HCT116 (cell line): Measurements from ENCODE around the gene MRPL21. TPM values are rescaled to one million over a fixed set of nuclear protein-coding genes. Genes with fewer than 3 reads are reported as not detected.

Experiments
- ATAC-seq: fragments of 200-7000 bp; cut with Tn5 transposase; 2 replicates; pipeline ENCODE4 v1.9.1; 2020; ENCODE audit warnings: mild to moderate bottlenecking, moderate library complexity
- BruUV-seq: library from RNA; stranded (reverse); fragments of 400-500 nt; replicated peaks from 2 replicates; lab custom pipeline; 2021; lab: Mats Ljungman, UMichigan
- CTCF ChIA-PET: fragments of 300-600 bp; sonication (Branson Sonifier 250); formaldehyde crosslinking; loops from one replicate; lab custom pipeline; 2021; ENCODE audit warnings: antibody characterized with exemption; lab: Charles Lee
- POLR2A ChIA-PET: fragments of 300-600, 350-600 bp; sonication (Branson Sonifier 250); formaldehyde crosslinking; loops from one replicate; lab custom pipeline; 2021; ENCODE audit warnings: antibody characterized with exemption; lab: Charles Lee
- RAD21 ChIA-PET, 2 experiments: fragments of 300-600 bp; sonication (Branson Sonifier 250); formaldehyde crosslinking; loops; one replicate each; lab custom pipeline; 2023; ENCODE audit warnings: low total read pairs in 2 of 2; ENCODE audit not compliant: uncharacterized antibody in 2 of 2, unreplicated experiment in 2 of 2, low non-redundant PET in 1 of 2; lab: Charles Lee
- DNase-seq: peaks from one replicate; pipeline ENCODE4 v3.0.0-alpha.2; 2010; ENCODE audit warnings: low read depth, low spot score
- H2AFZ ChIP-seq: fragments of 200-600 bp; shearing (Covaris generic), sonication (generic); 2 replicates; pipeline ENCODE4 v1.6.1; 2017; ENCODE audit warnings: low read depth, mixed run types, mixed read lengths, antibody characterized with exemption, low read length; ENCODE audit not compliant: poor library complexity, severe bottlenecking
- H3K27ac ChIP-seq: 2 replicates; pipeline ENCODE4 v1.5.1; 2012; ENCODE audit warnings: low read depth, low read length
- H3K27me3 ChIP-seq: fragments of 200-600 bp; sonication (generic); 2 replicates; pipeline ENCODE4 v1.6.1; 2016; ENCODE audit warnings: mixed run types, low read length, mixed read lengths; ENCODE audit not compliant: insufficient read depth
- H3K36me3 ChIP-seq, 2 experiments: fragments of 200-500 bp in 1 of 2; fragments of 200-600 bp in 1 of 2; sonication (Bioruptor generic) in 1 of 2; sonication (generic) in 1 of 2; 2 replicates each; pipeline versions ENCODE4 v1.5.1 to v1.6.1; 2014 to 2016; ENCODE audit warnings: low read length in 2 of 2, inconsistent platforms in 1 of 2, mixed read lengths in 1 of 2, mixed run types in 1 of 2; ENCODE audit not compliant: insufficient read depth in 2 of 2, control insufficient read depth in 1 of 2
- H3K4me1 ChIP-seq, 2 experiments: fragments of 200-600 bp in 1 of 2; sonication (generic) in 1 of 2; 2 replicates each; pipeline versions ENCODE4 v1.5.1 to v1.6.1; 2012 to 2017; ENCODE audit warnings: low read length in 2 of 2, inconsistent platforms in 1 of 2, mild to moderate bottlenecking in 1 of 2, mixed read lengths in 1 of 2, mixed run types in 1 of 2, moderate library complexity in 1 of 2; ENCODE audit not compliant: insufficient read depth in 2 of 2, control insufficient read depth in 1 of 2
- H3K4me2 ChIP-seq: fragments of 200-600 bp; sonication (generic); 2 replicates; pipeline ENCODE4 v1.6.1; 2017; ENCODE audit warnings: mixed run types, low read length, mixed read lengths
- H3K4me3 ChIP-seq, 2 experiments: fragments of 200-600 bp in 1 of 2; sonication (generic) in 1 of 2; replicated peaks in 1 of 2; 2 replicates each; pipeline ENCODE4 v1.5.1; 2011 to 2016; ENCODE audit warnings: low read length in 2 of 2, control low read depth in 1 of 2, low read depth in 1 of 2, mild to moderate bottlenecking in 1 of 2, mixed read lengths in 1 of 2, mixed run types in 1 of 2
- H3K79me2 ChIP-seq: fragments of 200-600 bp; sonication (generic); 2 replicates; pipeline ENCODE4 v1.6.1; 2017; ENCODE audit warnings: mild to moderate bottlenecking, mixed run types, low read length, moderate library complexity, mixed read lengths; ENCODE audit not compliant: insufficient read depth
- H3K9ac ChIP-seq: fragments of 200-600 bp; sonication (generic); 2 replicates; pipeline ENCODE4 v1.6.1; 2016; ENCODE audit warnings: low read length, mixed read lengths
- H3K9me2 ChIP-seq: fragments of 200-600 bp; sonication (generic), shearing (Covaris generic); 2 replicates; pipeline ENCODE4 v1.6.1; 2017; ENCODE audit warnings: mixed run types, mild to moderate bottlenecking, moderate library complexity; ENCODE audit not compliant: insufficient read depth
- H3K9me3 ChIP-seq, 2 experiments: fragments of 200-500 bp in 1 of 2; fragments of 200-600 bp in 1 of 2; sonication (Bioruptor generic) in 1 of 2; sonication (generic) in 1 of 2; 2 replicates each; pipeline ENCODE4 v1.6.1; 2014 to 2017; ENCODE audit warnings: low read length in 2 of 2, mixed read lengths in 2 of 2, inconsistent platforms in 1 of 2, low read depth in 1 of 2, mild to moderate bottlenecking in 1 of 2, mixed run types in 1 of 2, moderate library complexity in 1 of 2; ENCODE audit not compliant: control insufficient read depth in 1 of 2, insufficient read depth in 1 of 2
- H4K20me1 ChIP-seq: fragments of 200-600 bp; sonication (generic), shearing (Covaris generic); 2 replicates; pipeline ENCODE4 v1.6.1; 2017; ENCODE audit warnings: mixed run types, mild to moderate bottlenecking, moderate library complexity; ENCODE audit not compliant: insufficient read depth
- CBX3 ChIP-seq: IDR thresholded peaks from 2 replicates; pipeline ENCODE4 v1.6.1; 2012; ENCODE audit warnings: low read depth
- CEBPB ChIP-seq: IDR thresholded peaks from 2 replicates; pipeline ENCODE4 v1.6.1; 2012; ENCODE audit warnings: low read depth
- ELF1 ChIP-seq: IDR thresholded peaks from 2 replicates; pipeline ENCODE4 v1.6.1; 2012; ENCODE audit warnings: low read depth, borderline replicate concordance
- EZH2 ChIP-seq: fragments of 200-600 bp; sonication (generic); IDR thresholded peaks from 2 replicates; pipeline ENCODE4 v1.6.1; 2017; ENCODE audit warnings: antibody characterized with exemption, mixed run types
- EZH2phosphoT487 ChIP-seq: fragments of 200-600 bp; IDR thresholded peaks from 2 replicates; pipeline ENCODE4 v1.6.1; 2018; ENCODE audit warnings: antibody characterized with exemption, borderline replicate concordance
- FOSL1 ChIP-seq: IDR thresholded peaks from 2 replicates; pipeline ENCODE4 v1.6.1; 2012; ENCODE audit warnings: low read depth
- JUND ChIP-seq: IDR thresholded peaks from 2 replicates; pipeline ENCODE4 v1.6.1; 2012
- POLR2A ChIP-seq: IDR thresholded peaks from 2 replicates; pipeline ENCODE4 v1.7.0; 2011; ENCODE audit warnings: borderline replicate concordance; ENCODE audit not compliant: insufficient read depth, insufficient read length; ENCODE audit errors: extremely low read depth
- POLR2AphosphoS5 ChIP-seq: IDR thresholded peaks from 2 replicates; pipeline ENCODE4 v1.6.1; 2011; ENCODE audit warnings: mild to moderate bottlenecking, low read depth, low read length, moderate library complexity
- RAD21 ChIP-seq: IDR thresholded peaks from 2 replicates; pipeline ENCODE4 v1.6.1; 2012; ENCODE audit warnings: low read depth, mild to moderate bottlenecking
- REST ChIP-seq: IDR thresholded peaks from 2 replicates; pipeline ENCODE4 v1.6.1; 2012; ENCODE audit warnings: low read depth
- SIN3A ChIP-seq: IDR thresholded peaks from 2 replicates; pipeline ENCODE4 v1.6.1; 2012; ENCODE audit warnings: low read depth
- SP1 ChIP-seq: IDR thresholded peaks from 2 replicates; pipeline ENCODE4 v1.6.1; 2012; ENCODE audit warnings: low read depth
- SRF ChIP-seq: IDR thresholded peaks from 2 replicates; pipeline ENCODE4 v1.6.1; 2012; ENCODE audit warnings: low read depth
- YY1 ChIP-seq: IDR thresholded peaks from 2 replicates; pipeline ENCODE4 v1.6.1; 2011; ENCODE audit warnings: low read length, low read depth, moderate library complexity, mild to moderate bottlenecking; ENCODE audit not compliant: insufficient replicate concordance; ENCODE audit errors: extremely low read depth
- ZFX ChIP-seq: fragments of 450-650 bp; IDR thresholded peaks from 2 replicates; pipeline ENCODE4 v1.6.1; 2017
- intact Hi-C: fragments of 100-400 bp; cut with micrococcal nuclease; formaldehyde crosslinking; loops from 2 replicates; pipeline ENCODE4 v1.10.0; 2022
- total RNA-seq: library from RNA; stranded (reverse); gene quantifications from one replicate; pipeline ENCODE4 v1.2.1, GENCODE V29; 2021; ENCODE audit not compliant: unreplicated experiment
- TF ChIP-seq, protein P1 (sequence below): IDR thresholded peaks from 2 replicates; pipeline ENCODE4 v1.6.1; 2011; ENCODE audit warnings: mild to moderate bottlenecking, low read length, moderate library complexity; ENCODE audit not compliant: insufficient replicate concordance; ENCODE audit errors: extremely low read depth
- TF ChIP-seq, protein P2 (sequence below): IDR thresholded peaks from 2 replicates; pipeline ENCODE4 v1.6.1; 2012
- TF ChIP-seq, protein P3 (sequence below): IDR thresholded peaks from 2 replicates; pipeline ENCODE4 v1.6.1; 2012

Gene MRPL21
- total RNA-seq, 1 experiment from 2014 or later, result 90.2 TPM

- no peaks in the 10 kb centered on the region for H3K36me3 ChIP-seq
- CTCF ChIA-PET, result no interaction called here
- TF ChIP-seq ZFX, result no peak
- TF ChIP-seq, protein P1, sequence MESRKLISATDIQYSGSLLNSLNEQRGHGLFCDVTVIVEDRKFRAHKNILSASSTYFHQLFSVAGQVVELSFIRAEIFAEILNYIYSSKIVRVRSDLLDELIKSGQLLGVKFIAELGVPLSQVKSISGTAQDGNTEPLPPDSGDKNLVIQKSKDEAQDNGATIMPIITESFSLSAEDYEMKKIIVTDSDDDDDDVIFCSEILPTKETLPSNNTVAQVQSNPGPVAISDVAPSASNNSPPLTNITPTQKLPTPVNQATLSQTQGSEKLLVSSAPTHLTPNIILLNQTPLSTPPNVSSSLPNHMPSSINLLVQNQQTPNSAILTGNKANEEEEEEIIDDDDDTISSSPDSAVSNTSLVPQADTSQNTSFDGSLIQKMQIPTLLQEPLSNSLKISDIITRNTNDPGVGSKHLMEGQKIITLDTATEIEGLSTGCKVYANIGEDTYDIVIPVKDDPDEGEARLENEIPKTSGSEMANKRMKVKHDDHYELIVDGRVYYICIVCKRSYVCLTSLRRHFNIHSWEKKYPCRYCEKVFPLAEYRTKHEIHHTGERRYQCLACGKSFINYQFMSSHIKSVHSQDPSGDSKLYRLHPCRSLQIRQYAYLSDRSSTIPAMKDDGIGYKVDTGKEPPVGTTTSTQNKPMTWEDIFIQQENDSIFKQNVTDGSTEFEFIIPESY, result no peak
- TF ChIP-seq ELF1, result no peak
- no peak for TF ChIP-seq POLR2A
- no peak for TF ChIP-seq FOSL1
- no peak for TF ChIP-seq YY1
- no peak for TF ChIP-seq RAD21
- TF ChIP-seq, protein P2, sequence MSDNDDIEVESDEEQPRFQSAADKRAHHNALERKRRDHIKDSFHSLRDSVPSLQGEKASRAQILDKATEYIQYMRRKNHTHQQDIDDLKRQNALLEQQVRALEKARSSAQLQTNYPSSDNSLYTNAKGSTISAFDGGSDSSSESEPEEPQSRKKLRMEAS, result no peak
- TF ChIP-seq JUND, result no peak
- TF ChIP-seq SIN3A, result no peak
- TF ChIP-seq POLR2AphosphoS5, result no peak
- no peak for TF ChIP-seq EZH2phosphoT487
- no peak for TF ChIP-seq EZH2
- TF ChIP-seq, protein P3, sequence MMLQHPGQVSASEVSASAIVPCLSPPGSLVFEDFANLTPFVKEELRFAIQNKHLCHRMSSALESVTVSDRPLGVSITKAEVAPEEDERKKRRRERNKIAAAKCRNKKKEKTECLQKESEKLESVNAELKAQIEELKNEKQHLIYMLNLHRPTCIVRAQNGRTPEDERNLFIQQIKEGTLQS, result no peak
- TF ChIP-seq SP1, result no peak
- TF ChIP-seq SRF, result no peak
- no peak for TF ChIP-seq REST
- TF ChIP-seq CBX3, result no peak
- no peak for TF ChIP-seq CEBPB
- no peaks in the 10 kb centered on the region for H3K9me2 ChIP-seq
- POLR2A ChIA-PET, result no interaction called here
- RAD21 ChIA-PET, result no interaction called here
- no peaks in the 10 kb centered on the region for H3K79me2 ChIP-seq
- ATAC-seq, result no peak
- H3K9ac ChIP-seq, result no peak overlapping the region
- no TSS peak for BruUV-seq
- H3K27me3 ChIP-seq, result no peaks in the 10 kb centered on the region
- intact Hi-C loops, result no loop called here
- H3K9me3 ChIP-seq, result no peaks in the 10 kb centered on the region
- no peak overlapping the region for H3K4me3 ChIP-seq
- H3K27ac ChIP-seq, result no peak overlapping the region
- no peaks in the 10 kb centered on the region for H4K20me1 ChIP-seq
- no peak for DNase-seq
- H2AFZ ChIP-seq, result no peak overlapping the region
- peaks cover 0 to 6% of the 10 kb centered on the region in 2 experiments; a peak in 2 of 4 replicates for H3K4me1 ChIP-seq
- no peak overlapping the region for H3K4me2 ChIP-seq
Measured at GRCh38 chr11:68880851-68881250, 22.8 kb downstream of the MRPL21 start.
